Measurements from ENCODE around the gene RCAN2.

DNA sequence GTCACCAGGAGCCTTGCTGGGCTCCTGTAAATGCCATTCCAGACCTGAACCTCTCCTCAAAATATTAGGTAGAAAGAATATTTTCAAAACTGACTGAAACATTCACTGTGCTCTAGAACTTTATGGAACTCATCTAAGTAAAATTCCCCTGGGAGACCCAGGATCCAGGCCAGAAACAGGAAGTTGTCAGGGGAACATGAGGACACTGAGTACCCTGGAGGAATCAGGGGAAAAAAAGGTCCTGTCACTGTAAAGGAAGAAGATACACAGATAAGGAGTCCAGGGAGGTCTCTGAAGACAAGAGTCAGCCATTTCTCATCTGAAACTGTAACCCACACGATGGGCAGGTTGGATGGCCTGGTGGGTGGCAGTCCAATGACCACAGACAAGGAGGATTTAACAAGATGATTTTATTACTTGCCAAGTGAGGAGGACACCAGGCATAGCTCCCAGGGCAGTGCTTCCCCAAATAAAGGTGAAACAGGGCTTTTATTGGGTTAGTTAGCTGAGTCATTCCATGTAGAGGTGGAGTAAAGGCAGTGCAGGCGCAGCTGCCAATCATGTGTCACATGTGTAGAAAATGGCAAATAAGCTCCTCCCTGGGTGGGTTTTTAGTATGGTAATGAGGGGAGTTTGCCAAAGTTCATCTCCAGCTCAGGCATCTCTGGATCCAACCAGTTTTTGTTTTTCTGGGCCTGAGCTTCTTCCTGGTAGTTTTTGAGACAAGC lies 138.5 kb downstream of the RCAN2 start:
- TF ChIP-seq, protein P1, sequence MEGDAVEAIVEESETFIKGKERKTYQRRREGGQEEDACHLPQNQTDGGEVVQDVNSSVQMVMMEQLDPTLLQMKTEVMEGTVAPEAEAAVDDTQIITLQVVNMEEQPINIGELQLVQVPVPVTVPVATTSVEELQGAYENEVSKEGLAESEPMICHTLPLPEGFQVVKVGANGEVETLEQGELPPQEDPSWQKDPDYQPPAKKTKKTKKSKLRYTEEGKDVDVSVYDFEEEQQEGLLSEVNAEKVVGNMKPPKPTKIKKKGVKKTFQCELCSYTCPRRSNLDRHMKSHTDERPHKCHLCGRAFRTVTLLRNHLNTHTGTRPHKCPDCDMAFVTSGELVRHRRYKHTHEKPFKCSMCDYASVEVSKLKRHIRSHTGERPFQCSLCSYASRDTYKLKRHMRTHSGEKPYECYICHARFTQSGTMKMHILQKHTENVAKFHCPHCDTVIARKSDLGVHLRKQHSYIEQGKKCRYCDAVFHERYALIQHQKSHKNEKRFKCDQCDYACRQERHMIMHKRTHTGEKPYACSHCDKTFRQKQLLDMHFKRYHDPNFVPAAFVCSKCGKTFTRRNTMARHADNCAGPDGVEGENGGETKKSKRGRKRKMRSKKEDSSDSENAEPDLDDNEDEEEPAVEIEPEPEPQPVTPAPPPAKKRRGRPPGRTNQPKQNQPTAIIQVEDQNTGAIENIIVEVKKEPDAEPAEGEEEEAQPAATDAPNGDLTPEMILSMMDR (IDR thresholded peaks at IDR 0.05), result no peak
- TF ChIP-seq POLR2AphosphoS5 (IDR thresholded peaks at IDR 0.05; ENCODE audit: low read depth, low read length) (no peak), TCF7L2 (IDR thresholded peaks at IDR 0.05; ENCODE audit: low read depth, low read length) (no peak), SIN3A (IDR thresholded peaks at IDR 0.05; ENCODE audit: borderline replicate concordance, insufficient read depth, low read depth, low read length) (no peak)
- TF ChIP-seq, protein P2, sequence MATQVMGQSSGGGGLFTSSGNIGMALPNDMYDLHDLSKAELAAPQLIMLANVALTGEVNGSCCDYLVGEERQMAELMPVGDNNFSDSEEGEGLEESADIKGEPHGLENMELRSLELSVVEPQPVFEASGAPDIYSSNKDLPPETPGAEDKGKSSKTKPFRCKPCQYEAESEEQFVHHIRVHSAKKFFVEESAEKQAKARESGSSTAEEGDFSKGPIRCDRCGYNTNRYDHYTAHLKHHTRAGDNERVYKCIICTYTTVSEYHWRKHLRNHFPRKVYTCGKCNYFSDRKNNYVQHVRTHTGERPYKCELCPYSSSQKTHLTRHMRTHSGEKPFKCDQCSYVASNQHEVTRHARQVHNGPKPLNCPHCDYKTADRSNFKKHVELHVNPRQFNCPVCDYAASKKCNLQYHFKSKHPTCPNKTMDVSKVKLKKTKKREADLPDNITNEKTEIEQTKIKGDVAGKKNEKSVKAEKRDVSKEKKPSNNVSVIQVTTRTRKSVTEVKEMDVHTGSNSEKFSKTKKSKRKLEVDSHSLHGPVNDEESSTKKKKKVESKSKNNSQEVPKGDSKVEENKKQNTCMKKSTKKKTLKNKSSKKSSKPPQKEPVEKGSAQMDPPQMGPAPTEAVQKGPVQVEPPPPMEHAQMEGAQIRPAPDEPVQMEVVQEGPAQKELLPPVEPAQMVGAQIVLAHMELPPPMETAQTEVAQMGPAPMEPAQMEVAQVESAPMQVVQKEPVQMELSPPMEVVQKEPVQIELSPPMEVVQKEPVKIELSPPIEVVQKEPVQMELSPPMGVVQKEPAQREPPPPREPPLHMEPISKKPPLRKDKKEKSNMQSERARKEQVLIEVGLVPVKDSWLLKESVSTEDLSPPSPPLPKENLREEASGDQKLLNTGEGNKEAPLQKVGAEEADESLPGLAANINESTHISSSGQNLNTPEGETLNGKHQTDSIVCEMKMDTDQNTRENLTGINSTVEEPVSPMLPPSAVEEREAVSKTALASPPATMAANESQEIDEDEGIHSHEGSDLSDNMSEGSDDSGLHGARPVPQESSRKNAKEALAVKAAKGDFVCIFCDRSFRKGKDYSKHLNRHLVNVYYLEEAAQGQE (IDR thresholded peaks at IDR 0.05; ENCODE audit: insufficient read depth in 1 of 2, low read depth in 2 of 2, low read length in 1 of 2), result no peak
